Measurements from ENCODE around the gene CLDN14.

DNA sequence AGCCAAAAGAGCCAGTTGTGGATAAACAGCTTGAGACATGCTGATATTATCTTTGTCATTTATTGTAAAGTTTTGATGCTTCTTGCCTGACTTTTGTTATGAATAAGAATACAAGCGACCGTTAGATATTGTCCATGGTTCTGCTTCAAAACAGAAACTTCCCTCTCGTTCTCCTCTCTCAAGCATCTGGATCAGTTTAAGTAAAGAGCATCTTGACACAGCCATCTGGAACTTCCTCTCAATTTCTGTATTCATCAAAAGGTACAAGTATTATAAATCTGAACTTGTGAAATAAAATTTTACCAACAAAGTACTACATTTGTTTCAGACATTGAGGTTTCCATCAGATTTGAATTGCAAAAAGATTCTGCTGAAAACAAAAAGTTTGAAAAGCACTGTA lies 36.4 kb upstream of the CLDN14 start:
- no peak for TF ChIP-seq POLR2AphosphoS5 (IDR thresholded peaks at IDR 0.05; ENCODE audit: insufficient read depth in 1 of 2, low read depth in 1 of 2)
- TF ChIP-seq, protein P1, sequence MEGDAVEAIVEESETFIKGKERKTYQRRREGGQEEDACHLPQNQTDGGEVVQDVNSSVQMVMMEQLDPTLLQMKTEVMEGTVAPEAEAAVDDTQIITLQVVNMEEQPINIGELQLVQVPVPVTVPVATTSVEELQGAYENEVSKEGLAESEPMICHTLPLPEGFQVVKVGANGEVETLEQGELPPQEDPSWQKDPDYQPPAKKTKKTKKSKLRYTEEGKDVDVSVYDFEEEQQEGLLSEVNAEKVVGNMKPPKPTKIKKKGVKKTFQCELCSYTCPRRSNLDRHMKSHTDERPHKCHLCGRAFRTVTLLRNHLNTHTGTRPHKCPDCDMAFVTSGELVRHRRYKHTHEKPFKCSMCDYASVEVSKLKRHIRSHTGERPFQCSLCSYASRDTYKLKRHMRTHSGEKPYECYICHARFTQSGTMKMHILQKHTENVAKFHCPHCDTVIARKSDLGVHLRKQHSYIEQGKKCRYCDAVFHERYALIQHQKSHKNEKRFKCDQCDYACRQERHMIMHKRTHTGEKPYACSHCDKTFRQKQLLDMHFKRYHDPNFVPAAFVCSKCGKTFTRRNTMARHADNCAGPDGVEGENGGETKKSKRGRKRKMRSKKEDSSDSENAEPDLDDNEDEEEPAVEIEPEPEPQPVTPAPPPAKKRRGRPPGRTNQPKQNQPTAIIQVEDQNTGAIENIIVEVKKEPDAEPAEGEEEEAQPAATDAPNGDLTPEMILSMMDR (IDR thresholded peaks at IDR 0.05), result no peak
